Esophagus squamous epithelium (tissue), 5 donors: Measurements from ENCODE around the gene FBXO4. TPM values are rescaled to one million over a fixed set of nuclear protein-coding genes. Genes with fewer than 3 reads are reported as not detected.
"Not testable (repeated sequence)": the region's sequence is repeated elsewhere in the genome, so short reads cannot be mapped to it uniquely, and the experiment has no call there.

ENCODE experiments used
- DNase-seq: peaks from one replicate; lab custom pipeline; 2025; lab: John Stamatoyannopoulos, UW
- H3K27ac ChIP-seq, 4 donors: fragments of 200-600 bp; sonication (generic); one replicate each; pipeline ENCODE4 v1.5.1; 2016 to 2019; ENCODE audit warnings: mild to moderate bottlenecking in 1 of 4
- H3K27me3 ChIP-seq, 4 donors: fragments of 200-600 bp; sonication (generic); 1 replicate in 3 of 4; 2 replicates in 1 of 4; pipeline versions ENCODE4 v1.5.1 to v1.6.0; 2017 to 2021; ENCODE audit warnings: antibody characterized with exemption in 1 of 4
- H3K36me3 ChIP-seq, 3 donors: fragments of 200-600 bp; sonication (generic); one replicate each; pipeline ENCODE4 v1.5.1; 2016 to 2019
- H3K4me1 ChIP-seq, 3 donors: fragments of 200-600 bp; sonication (generic); one replicate each; pipeline ENCODE4 v1.5.1; 2017 to 2019
- H3K4me3 ChIP-seq, 4 donors: fragments of 200-600 bp; sonication (generic); 1 replicate in 3 of 4; 2 replicates in 1 of 4; pipeline ENCODE4 v1.5.1; 2016 to 2019; ENCODE audit warnings: mild to moderate bottlenecking in 2 of 4, moderate library complexity in 1 of 4
- H3K9me3 ChIP-seq, 3 donors: fragments of 200-600 bp; sonication (generic); one replicate each; pipeline ENCODE4 v1.5.1; 2016 to 2019
- POLR2A ChIP-seq, 4 donors: fragments of 450-650 bp; IDR thresholded peaks; one replicate each; pipeline ENCODE4 v1.6.1; 2017; ENCODE audit warnings: antibody characterized with exemption in 4 of 4, mild to moderate bottlenecking in 4 of 4, moderate library complexity in 3 of 4
- WGBS, 2 donors: methylation state at CpG; one replicate each; pipeline ENCODE4 v1.1.5; 2018; 5-methylcytosine and 5-hydroxymethylcytosine counted together
- intact Hi-C: fragments of 100-400 bp; cut with DNase I; formaldehyde crosslinking; loops from one replicate; pipeline ENCODE4 v1.15.0; 2022
- total RNA-seq, 4 donors: library from RNA; depleted of rRNA; stranded (reverse); fragments of >200 nt; gene quantifications; one replicate each; pipeline ENCODE4 v1.1.0, GENCODE V29; 2016
- TF ChIP-seq, protein P1 (sequence below), 6 experiments: fragments of 450-650 bp in 4 of 6; fragments of 200-600 bp in 2 of 6; sonication (generic) in 2 of 6; IDR thresholded peaks; one replicate each; pipeline ENCODE4 v1.5.1; 2016 to 2019; ENCODE audit warnings: antibody characterized with exemption in 6 of 6, mild to moderate bottlenecking in 4 of 6, moderate library complexity in 4 of 6
- donor health status: DM: yes; HTN: yes; CAD: no.

FBXO4 gene
- total RNA-seq, 4 donors from 2014 or later = 2.4 to 10.9 (median 7.4) TPM

DNA sequence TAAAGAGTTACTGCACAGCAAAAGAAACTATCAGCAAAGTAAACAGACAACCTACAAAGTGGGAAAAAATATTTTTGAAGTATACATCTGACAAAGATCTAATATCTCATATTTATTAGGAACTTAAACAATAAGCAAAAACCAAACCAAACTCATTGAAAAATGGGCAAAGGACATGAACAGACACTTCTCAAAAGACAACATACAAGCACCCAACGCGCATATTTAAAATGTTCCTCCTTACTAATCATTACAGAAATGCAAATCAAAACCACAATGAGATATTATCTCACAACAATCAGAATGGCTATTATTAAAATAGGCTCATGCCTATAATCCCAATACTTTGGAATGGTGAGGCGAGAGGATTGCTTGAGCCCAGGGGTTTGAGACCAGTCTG lies 48.0 kb downstream of the FBXO4 start:
- no peaks in the 10 kb centered on the region for H3K9me3 ChIP-seq
- intact Hi-C loops = no loop called here
- H3K36me3 ChIP-seq = no peaks in the 10 kb centered on the region
- WGBS, 2 donors = 92 to 93% methylated on average over 3 of the region's 3 CpGs
- no peak for DNase-seq
- no peaks in the 10 kb centered on the region for H3K4me1 ChIP-seq
- H3K4me3 ChIP-seq = no peak overlapping the region
- H3K27me3 ChIP-seq = no peaks in the 10 kb centered on the region
- no peak overlapping the region for H3K27ac ChIP-seq
- TF ChIP-seq, protein P1, sequence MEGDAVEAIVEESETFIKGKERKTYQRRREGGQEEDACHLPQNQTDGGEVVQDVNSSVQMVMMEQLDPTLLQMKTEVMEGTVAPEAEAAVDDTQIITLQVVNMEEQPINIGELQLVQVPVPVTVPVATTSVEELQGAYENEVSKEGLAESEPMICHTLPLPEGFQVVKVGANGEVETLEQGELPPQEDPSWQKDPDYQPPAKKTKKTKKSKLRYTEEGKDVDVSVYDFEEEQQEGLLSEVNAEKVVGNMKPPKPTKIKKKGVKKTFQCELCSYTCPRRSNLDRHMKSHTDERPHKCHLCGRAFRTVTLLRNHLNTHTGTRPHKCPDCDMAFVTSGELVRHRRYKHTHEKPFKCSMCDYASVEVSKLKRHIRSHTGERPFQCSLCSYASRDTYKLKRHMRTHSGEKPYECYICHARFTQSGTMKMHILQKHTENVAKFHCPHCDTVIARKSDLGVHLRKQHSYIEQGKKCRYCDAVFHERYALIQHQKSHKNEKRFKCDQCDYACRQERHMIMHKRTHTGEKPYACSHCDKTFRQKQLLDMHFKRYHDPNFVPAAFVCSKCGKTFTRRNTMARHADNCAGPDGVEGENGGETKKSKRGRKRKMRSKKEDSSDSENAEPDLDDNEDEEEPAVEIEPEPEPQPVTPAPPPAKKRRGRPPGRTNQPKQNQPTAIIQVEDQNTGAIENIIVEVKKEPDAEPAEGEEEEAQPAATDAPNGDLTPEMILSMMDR (IDR thresholded peaks at IDR 0.05) = no peak
- TF ChIP-seq POLR2A (IDR thresholded peaks at IDR 0.05) = no peak

DNA sequence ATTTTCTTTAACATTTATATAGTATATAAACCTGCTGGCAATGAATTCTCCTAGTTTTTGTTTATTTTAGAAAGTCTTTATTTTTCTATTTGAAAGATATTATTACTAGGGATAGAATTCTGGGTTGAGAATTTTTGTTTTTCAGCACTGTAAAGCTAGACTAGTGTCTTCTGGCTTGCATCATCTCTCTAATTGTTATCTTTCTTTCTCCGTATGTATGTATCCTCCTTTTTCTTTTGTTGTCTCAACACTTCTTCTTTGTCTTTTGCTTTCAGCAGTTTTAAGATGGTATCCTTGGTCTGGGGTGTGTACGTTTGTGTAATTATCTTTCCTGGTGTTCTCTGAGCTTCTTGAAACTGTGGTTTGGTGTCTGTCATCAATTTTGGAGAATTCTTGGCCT lies 48.8 kb downstream of the FBXO4 start:
- intact Hi-C loops = no loop called here
- TF ChIP-seq, protein P1 (IDR thresholded peaks at IDR 0.05) = no peak
- TF ChIP-seq POLR2A (IDR thresholded peaks at IDR 0.05) = no peak
- 52 to 55% methylated on average over 2 of the region's 2 CpGs for WGBS, 2 donors
- no peaks in the 10 kb centered on the region for H3K27me3 ChIP-seq
- DNase-seq = no peak
- no peak overlapping the region for H3K27ac ChIP-seq
- H3K9me3 ChIP-seq = no peaks in the 10 kb centered on the region
- H3K36me3 ChIP-seq = no peaks in the 10 kb centered on the region
- H3K4me3 ChIP-seq = no peak overlapping the region
- H3K4me1 ChIP-seq = no peaks in the 10 kb centered on the region

DNA sequence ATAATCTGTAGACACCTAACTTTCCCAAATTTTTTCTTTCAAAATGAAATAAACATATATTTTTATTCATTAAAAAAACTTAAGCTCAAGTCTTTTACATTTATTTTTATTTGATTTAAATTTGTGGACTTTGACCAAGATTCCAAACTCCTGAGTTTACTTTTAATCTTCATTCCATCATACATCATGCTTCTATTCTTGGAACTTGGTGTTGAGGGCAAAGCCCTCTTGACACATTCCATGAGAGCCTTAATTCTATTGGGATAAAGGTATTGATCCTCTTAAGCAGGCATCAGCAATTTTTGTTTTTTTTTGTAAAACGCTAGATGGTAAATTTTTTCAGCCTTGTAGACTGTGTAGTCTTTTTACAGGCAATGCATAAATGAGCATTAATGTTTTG lies 53.6 kb downstream of the FBXO4 start:
- intact Hi-C loops = no loop called here
- H3K36me3 ChIP-seq = no peaks in the 10 kb centered on the region
- H3K4me3 ChIP-seq = no peak overlapping the region
- no peak for DNase-seq
- H3K9me3 ChIP-seq = no peaks in the 10 kb centered on the region
- WGBS, 2 donors = 76 to 79% methylated on average over 1 of the region's 1 CpG
- H3K27ac ChIP-seq = no peak overlapping the region
- TF ChIP-seq, protein P1 (IDR thresholded peaks at IDR 0.05) = no peak
- no peak for TF ChIP-seq POLR2A (IDR thresholded peaks at IDR 0.05)
- H3K4me1 ChIP-seq = no peaks in the 10 kb centered on the region
- H3K27me3 ChIP-seq = no peaks in the 10 kb centered on the region

DNA sequence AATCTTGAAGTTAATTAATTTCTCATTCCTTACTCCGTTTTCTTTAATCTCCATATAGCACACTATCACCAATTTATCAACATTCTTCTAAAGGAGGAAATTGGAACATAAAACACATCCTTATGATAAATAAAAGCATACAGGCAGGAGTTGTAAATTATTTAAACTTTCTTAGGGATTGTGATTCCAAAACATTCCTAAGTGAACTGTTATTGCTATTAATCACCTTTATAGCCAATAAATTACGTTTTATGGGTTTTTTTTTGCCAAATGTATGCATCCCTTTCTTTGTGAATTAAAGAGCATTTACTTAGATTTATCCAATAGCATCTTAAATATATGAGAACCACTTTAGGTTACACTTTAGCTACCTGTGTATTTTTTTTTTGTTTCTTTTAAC lies 55.3 kb downstream of the FBXO4 start:
- intact Hi-C loops = no loop called here
- H3K27me3 ChIP-seq = no peaks in the 10 kb centered on the region
- no peaks in the 10 kb centered on the region for H3K36me3 ChIP-seq
- H3K4me3 ChIP-seq = no peak overlapping the region
- TF ChIP-seq, protein P1 (IDR thresholded peaks at IDR 0.05) = no peak
- no peak for TF ChIP-seq POLR2A (IDR thresholded peaks at IDR 0.05)
- no peaks in the 10 kb centered on the region for H3K9me3 ChIP-seq
- H3K27ac ChIP-seq = no peak overlapping the region
- no peak for DNase-seq
- H3K4me1 ChIP-seq = no peaks in the 10 kb centered on the region
- 25 to 40% methylated on average over 2 of the region's 2 CpGs for WGBS, 2 donors

DNA sequence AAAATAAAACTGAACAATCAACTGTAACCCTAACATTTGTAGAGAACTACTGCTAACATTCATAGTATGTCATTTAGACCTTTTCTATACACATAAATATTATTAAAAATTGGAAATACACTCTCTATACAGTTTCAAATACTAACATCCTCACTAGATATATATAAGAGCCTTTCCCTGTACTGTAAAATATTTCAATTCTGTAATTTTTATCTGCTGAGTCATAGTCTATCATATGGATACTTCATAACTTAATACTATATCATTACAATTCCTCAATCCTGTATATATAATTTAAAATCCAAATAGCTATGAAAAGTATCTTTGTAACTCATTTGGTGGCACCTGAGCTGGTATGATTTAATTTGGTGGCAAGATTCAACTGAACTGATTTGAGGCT lies 55.8 kb downstream of the FBXO4 start:
- no peaks in the 10 kb centered on the region for H3K27me3 ChIP-seq
- H3K4me1 ChIP-seq = no peaks in the 10 kb centered on the region
- no peak overlapping the region for H3K27ac ChIP-seq
- no peaks in the 10 kb centered on the region for H3K9me3 ChIP-seq
- H3K4me3 ChIP-seq = no peak overlapping the region
- intact Hi-C loops = no loop called here
- no peak for DNase-seq
- no peaks in the 10 kb centered on the region for H3K36me3 ChIP-seq
- no peak for TF ChIP-seq POLR2A (IDR thresholded peaks at IDR 0.05)
- TF ChIP-seq, protein P1 (IDR thresholded peaks at IDR 0.05) = no peak

DNA sequence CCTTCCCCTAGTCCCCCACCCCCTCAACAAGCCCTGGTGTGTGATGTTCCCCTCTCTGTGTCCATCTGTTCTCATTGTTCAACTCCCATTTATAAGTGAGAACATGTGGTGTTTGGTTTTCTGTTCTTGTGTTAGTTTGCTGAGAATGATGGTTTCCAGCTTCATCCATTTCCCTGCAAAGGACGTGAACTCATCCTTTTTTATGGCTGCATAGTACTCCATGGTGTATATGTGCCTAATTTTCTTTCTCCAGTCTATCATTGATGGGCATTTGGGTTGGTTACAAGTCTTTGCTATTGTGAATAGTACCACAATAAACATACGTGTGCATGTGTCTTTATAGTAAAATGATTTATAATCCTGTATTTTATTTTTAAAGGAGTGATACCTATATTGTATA lies 57.8 kb downstream of the FBXO4 start:
- 73 to 78% methylated on average over 2 of the region's 2 CpGs for WGBS, 2 donors
- intact Hi-C loops = not testable (repeated sequence)

More for the DNA sequence above, 57.8 kb downstream of the FBXO4 start:
- H3K27ac ChIP-seq, H3K9me3 ChIP-seq, H3K27me3 ChIP-seq, DNase-seq, H3K4me1 ChIP-seq, H3K36me3 ChIP-seq, H3K4me3 ChIP-seq: not testable (repeated sequence)
